Gastrocnemius medialis (tissue), 4 donors: ENCODE measurements around the gene ATOH8. TPM values are rescaled to one million over a fixed set of nuclear protein-coding genes. Genes with fewer than 3 reads are reported as not detected.

Experiments
- ATAC-seq, 2 donors: fragments of 150-250 bp; one replicate each; pipeline ENCODE4 v1.9.1; 2016
- DNase-seq, 2 donors: peaks; one replicate each; pipeline ENCODE4 v3.0.0-alpha.2; 2019
- H3K27ac ChIP-seq, 4 donors: fragments of 200-600 bp; sonication (generic); 1 replicate in 1 of 4; 2 replicates in 3 of 4; pipeline ENCODE4 v1.5.1; 2016 to 2018; ENCODE audit warnings: mild to moderate bottlenecking in 2 of 4, moderate library complexity in 1 of 4
- H3K27me3 ChIP-seq, 3 donors: fragments of 200-600 bp; sonication (generic) in 2 of 3; 1 replicate in 1 of 3; 2 replicates in 2 of 3; pipeline versions ENCODE4 v1.5.1 to v1.6.0; 2016 to 2019; ENCODE audit warnings: mild to moderate bottlenecking in 1 of 3, moderate library complexity in 1 of 3
- H3K36me3 ChIP-seq, 2 donors: fragments of 200-600 bp; sonication (generic) in 1 of 2; one replicate each; pipeline ENCODE4 v1.5.1; 2017 to 2018
- H3K4me1 ChIP-seq, 2 donors: fragments of 200-600 bp; sonication (generic) in 1 of 2; one replicate each; pipeline ENCODE4 v1.5.1; 2016 to 2017; ENCODE audit warnings: mild to moderate bottlenecking in 2 of 2
- H3K4me3 ChIP-seq, 4 donors: fragments of 200-600 bp; sonication (generic) in 3 of 4; 1 replicate in 1 of 4; 2 replicates in 3 of 4; pipeline ENCODE4 v1.5.1; 2016 to 2019; ENCODE audit warnings: mild to moderate bottlenecking in 2 of 4
- H3K9me3 ChIP-seq, 3 donors: fragments of 200-600 bp; sonication (generic) in 2 of 3; 1 replicate in 1 of 3; 2 replicates in 2 of 3; pipeline ENCODE4 v1.5.1; 2016 to 2019
- CTCF ChIP-seq, 5 experiments: fragments of 450-650 bp in 3 of 5; fragments of 200-600 bp in 2 of 5; sonication (generic) in 2 of 5; IDR thresholded peaks in 4 of 5; conservative IDR thresholded peaks in 1 of 5; 1 replicate in 4 of 5; 2 replicates in 1 of 5; pipeline ENCODE4 v1.5.1; 2016 to 2019; ENCODE audit warnings: antibody characterized with exemption in 5 of 5, mild to moderate bottlenecking in 3 of 5, moderate library complexity in 3 of 5
- POLR2A ChIP-seq, 2 donors: fragments of 450-650 bp; IDR thresholded peaks; one replicate each; pipeline ENCODE4 v1.6.1; 2017; ENCODE audit warnings: antibody characterized with exemption in 2 of 2, mild to moderate bottlenecking in 2 of 2, moderate library complexity in 2 of 2
- in situ Hi-C, 4 donors: fragments of 200-750 bp; cut with MboI; loops; one replicate each; pipeline versions ENCODE4 v1.15.0 to v1.8.0; 2017; ENCODE audit warnings: low sequenced_read_pairs in 4 of 4
- intact Hi-C: fragments of 100-400 bp; cut with DNase I; formaldehyde crosslinking; loops from one replicate; pipeline ENCODE4 v1.15.1; 2023; ENCODE audit warnings: low total_unique reads
- total RNA-seq, 4 donors: library from RNA; depleted of rRNA; stranded (reverse); fragments of >200 nt; gene quantifications; one replicate each; pipeline versions ENCODE4 v1.1.0 to v1.2.3, GENCODE V29; 2016

Gene ATOH8
- total RNA-seq, 4 donors from 2014 or later: 122 to 266 (median 150) TPM

DNA sequence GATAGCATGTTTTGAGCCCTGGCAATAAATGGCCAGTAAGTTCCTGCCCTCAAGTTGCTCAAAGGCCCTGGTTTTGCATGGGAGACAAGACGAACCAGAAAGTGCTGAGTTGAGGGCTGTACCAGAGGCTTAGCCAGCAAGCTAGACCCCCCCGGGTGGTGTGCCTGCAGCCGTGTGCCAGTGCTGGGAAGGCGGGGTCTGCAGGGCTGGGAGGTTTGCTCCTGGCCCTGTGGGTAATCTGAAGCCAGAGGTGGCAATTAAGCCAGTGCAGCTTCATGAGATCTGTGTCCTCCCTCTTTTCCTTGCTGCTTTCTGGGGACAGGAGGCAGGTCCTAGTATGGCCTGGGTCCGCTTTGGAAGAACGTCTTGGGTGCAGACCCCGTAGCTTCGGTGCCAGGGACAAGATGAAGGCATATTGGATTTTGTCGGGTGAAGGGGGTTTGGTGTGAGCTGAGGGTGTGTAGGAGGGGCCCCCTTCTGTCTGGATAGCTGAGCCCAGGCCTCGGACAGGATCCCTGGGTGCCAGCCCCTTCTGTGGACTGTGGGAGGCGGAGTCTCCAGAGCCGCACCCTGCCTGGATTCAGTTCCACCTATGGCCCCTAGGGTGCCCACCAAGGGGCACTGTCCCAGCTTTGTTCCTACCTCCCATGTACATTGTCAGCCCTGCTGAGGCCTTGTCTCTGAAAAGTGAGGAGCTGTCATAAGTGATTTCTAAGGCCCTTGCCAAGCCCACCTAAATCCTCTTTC lies 15.6 kb downstream of the ATOH8 start:
- intact Hi-C loops (no loop called here), in situ Hi-C loops (no loop called here)
- DNase-seq: no peak
- Histone ChIP-seq H3K4me1 (peaks cover 77 to 90% of the 10 kb centered on the region in 2 donors), H3K4me3 (no peak overlapping the region), H3K27me3 (no peaks in the 10 kb centered on the region), H3K36me3 (peaks cover 0 to 33% of the 10 kb centered on the region in 2 donors), H3K9me3 (no peaks in the 10 kb centered on the region), H3K27ac (peak overlapping the region; percentile 84 to 97 (median 92))
- ATAC-seq: no peak
- peak in 3 of 5 experiments; percentile 5 to 42 (median 38) for TF ChIP-seq CTCF (IDR thresholded peaks at IDR 0.05 in 4 of 5, conservative IDR thresholded peaks at IDR 0.05 in 1 of 5)
- TF ChIP-seq POLR2A (IDR thresholded peaks at IDR 0.05): no peak

DNA sequence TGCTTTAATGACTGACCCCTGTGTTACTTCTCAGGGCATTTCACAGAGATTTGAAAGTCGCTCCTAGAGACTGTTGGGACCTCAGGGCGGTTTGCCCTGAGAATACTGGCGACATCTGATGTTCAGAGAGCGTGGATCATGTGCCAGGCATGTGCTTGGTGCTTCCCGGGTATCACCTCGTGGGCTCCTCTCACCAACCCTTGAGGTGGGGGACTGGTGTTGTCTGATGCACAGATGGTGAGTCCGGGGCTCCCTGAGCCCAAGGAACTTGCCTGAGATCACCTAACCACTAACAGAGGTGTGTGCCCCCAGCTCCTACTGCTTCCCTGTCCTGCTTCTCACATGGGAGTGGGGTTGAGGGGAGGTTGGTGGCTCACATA lies 16.2 kb downstream of the ATOH8 start:
- no peaks in the 10 kb centered on the region for H3K9me3 ChIP-seq
- H3K27ac ChIP-seq: peak overlapping the region; percentile 84 to 97 (median 92)
- no peak overlapping the region for H3K4me3 ChIP-seq
- H3K4me1 ChIP-seq: peaks cover 83 to 92% of the 10 kb centered on the region in 2 donors
- no peaks in the 10 kb centered on the region for H3K27me3 ChIP-seq
- in situ Hi-C loops: no loop called here
- intact Hi-C loops: no loop called here
- TF ChIP-seq POLR2A (IDR thresholded peaks at IDR 0.05) (no peak), CTCF (IDR thresholded peaks at IDR 0.05 in 4 of 5, conservative IDR thresholded peaks at IDR 0.05 in 1 of 5) (peak in 1 of 5 experiments; percentile 1)
- ATAC-seq: no peak
- no peak for DNase-seq
- peaks cover 0 to 28% of the 10 kb centered on the region in 2 donors for H3K36me3 ChIP-seq

DNA sequence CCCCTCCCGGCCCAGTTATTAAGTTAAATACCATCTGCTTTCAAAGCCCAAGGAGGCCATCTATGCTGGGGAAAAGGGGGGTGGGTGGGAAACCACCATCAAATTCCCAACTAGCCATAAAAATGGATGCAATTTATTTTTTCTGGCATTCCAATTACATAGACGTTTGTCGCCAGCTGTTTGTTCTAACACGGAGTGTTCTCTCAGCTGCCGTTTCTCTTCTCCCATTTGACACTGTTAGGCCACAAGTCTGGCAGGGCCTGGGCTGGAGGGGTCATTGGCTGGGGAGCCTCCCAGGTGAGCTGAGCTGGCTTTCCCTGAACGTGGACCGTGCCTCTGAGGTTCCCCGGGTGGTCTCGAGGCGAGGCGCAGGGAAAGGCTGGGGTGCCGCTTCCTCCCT lies 16.6 kb downstream of the ATOH8 start:
- peaks cover 87 to 93% of the 10 kb centered on the region in 2 donors for H3K4me1 ChIP-seq
- H3K27ac ChIP-seq: peak overlapping the region; percentile 84 to 97 (median 92)
- peaks cover 0 to 24% of the 10 kb centered on the region in 2 donors for H3K36me3 ChIP-seq
- in situ Hi-C loops (no loop called here), intact Hi-C loops (no loop called here)
- H3K4me3 ChIP-seq: no peak overlapping the region
- no peak for ATAC-seq
- DNase-seq: no peak
- H3K9me3 ChIP-seq: no peaks in the 10 kb centered on the region
- H3K27me3 ChIP-seq: no peaks in the 10 kb centered on the region
- TF ChIP-seq CTCF (IDR thresholded peaks at IDR 0.05 in 4 of 5, conservative IDR thresholded peaks at IDR 0.05 in 1 of 5): no peak
- no peak for TF ChIP-seq POLR2A (IDR thresholded peaks at IDR 0.05)

DNA sequence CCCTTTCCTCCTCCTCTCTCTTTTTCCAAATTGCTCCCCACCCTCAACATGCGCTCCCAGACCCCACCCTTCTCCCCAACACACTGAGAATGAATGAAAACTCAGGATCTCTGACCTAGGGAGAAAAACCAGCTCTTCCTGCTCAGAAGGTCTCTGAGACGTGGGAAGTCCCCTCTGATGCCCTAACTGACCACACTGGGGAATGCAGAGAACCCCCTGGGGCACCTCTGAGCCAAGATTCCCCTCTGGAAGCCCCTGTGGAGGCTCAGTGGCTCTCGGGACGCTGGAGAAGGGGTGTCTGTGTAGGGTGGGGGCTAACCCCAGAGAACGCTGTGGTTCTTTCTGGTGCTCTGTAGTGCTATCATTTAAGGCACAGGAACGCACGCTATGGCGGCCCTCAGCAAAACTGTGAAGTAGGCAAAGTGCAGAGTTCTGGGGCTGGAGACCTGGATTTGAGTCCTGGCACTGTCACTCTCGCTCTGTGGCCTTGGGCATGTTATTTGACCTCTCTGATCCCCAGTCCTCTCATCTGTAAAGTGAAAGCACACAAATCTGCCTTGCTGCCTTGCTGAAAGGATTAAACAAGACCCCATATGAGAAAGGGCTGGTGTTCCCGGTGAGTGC lies 17.1 kb downstream of the ATOH8 start:
- Histone ChIP-seq H3K27ac (peak overlapping the region; percentile 84 to 97 (median 92)), H3K27me3 (no peaks in the 10 kb centered on the region), H3K9me3 (no peaks in the 10 kb centered on the region), H3K4me1 (peaks cover 92 to 94% of the 10 kb centered on the region in 2 donors), H3K36me3 (peaks cover 0 to 20% of the 10 kb centered on the region in 2 donors), H3K4me3 (peak overlapping the region in 2 of 4 donors; percentile 26 to 36)
- in situ Hi-C loops: no loop called here
- TF ChIP-seq POLR2A (IDR thresholded peaks at IDR 0.05) (no peak), CTCF (IDR thresholded peaks at IDR 0.05 in 4 of 5, conservative IDR thresholded peaks at IDR 0.05 in 1 of 5) (no peak)
- intact Hi-C loops: no loop called here
- ATAC-seq: no peak
- DNase-seq: no peak
